HL-60/S4 treated with phorbol 12-myristate 13-acetate at 8.2 ng/mL for 4 days and 3 days (cell line): ENCODE measurements around the gene RELB.
"Not testable (repeated sequence)": the region's sequence is repeated elsewhere in the genome, so short reads cannot be mapped to it uniquely, and the experiment has no call there.

Experiments
- in situ Hi-C: fragments of 300-500 bp; cut with MboI; formaldehyde crosslinking; loops from 2 replicates; pipeline ENCODE4 v1.15.0; 2022; ENCODE audit warnings: low sequenced_read_pairs

The RELB gene

DNA sequence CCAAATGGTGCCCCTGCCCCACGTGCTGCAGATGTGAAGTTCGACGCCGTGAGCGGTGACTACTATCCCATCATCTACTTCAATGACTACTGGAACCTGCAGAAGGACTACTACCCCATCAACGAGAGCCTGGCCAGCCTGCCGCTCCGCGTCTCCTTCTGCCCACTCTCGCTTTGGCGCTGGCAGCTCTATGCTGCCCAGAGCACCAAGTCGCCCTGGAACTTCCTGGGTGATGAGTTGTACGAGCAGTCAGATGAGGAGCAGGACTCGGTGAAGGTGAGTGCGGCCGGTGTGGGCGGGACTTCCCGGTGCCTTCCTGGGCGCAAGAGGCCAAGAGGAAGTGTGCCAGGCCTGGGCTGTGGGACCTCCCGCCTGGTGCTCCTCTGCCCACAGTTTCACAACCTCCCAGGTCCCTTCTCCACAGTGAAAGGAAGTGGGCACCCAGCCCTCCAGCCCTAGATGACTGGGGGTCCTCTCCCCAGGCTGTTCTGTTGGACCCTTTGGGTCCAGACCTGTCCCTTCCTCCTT lies 14.1 kb upstream of the RELB start:
- in situ Hi-C loops, result no loop called here

DNA sequence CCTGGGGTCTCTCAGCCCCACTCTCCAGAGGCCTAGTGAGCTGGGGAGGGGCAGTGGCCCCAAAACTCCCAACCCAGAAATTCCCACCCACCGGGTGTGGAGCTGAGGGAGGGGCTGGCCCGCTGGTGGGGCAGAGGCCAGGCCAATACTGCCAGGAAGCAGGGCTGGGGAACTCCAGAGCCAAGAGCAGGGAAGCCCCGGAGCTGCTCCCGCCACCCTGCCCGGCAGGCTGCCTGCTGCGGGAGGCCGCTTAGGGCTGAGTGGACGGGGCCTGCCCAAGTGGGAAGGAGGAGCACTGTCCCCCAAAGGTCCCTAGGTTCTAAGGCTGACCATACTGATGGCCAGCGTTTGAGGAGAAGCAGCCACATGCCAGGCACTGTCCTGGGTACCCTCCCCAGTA lies 13.0 kb upstream of the RELB start:
- in situ Hi-C loops, result no loop called here

DNA sequence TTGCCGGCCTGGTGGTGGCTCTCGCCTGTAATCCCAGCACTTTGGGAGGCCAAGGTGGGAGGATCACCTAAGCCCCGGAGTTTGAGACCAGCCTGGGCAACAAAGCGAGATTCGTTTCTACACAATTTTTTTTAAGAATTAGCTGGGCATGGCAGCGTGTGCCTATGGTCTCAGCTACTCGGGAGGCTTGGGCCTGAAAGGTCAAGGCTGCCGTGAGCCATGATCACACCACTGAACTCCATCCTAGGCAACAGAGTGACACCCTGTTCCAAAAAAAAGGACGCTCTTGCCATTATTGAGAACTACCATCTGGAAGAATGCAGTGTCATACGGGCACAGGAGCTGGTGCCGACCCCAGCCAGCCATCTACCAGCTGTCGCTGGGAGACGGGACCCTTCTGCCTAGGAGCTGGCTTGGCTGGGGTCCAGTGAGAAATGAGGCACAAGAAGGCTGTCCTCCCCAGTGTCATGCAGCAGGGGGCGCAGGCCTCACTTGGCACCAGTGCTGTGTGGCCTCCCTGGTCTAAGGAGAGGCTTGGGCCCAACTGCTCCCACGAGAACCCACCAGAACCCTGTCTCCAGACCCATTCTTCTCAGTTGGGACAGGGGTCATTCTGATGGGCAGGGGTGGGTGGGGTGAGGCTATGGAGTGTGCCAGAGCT lies 12.2 kb upstream of the RELB start:
- in situ Hi-C loops, result no loop called here

DNA sequence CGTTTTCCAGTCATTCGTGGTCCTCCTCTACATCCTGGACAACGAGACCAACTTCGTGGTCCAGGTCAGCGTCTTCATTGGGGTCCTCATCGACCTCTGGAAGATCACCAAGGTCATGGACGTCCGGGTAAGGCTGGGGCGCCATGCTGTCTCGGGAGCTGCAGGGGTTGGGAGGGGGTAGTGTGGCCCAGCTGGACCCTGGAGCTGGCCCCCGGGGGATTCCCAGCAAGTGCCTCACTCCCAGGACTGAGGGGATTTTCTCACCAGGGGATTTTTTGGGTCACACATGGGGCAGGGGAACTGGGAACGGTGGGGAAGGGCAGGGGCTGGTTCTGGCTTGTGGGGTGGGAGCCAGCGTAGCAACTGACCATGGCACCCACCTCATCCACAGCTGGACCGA lies 10.8 kb upstream of the RELB start:
- in situ Hi-C loops, result no loop called here

DNA sequence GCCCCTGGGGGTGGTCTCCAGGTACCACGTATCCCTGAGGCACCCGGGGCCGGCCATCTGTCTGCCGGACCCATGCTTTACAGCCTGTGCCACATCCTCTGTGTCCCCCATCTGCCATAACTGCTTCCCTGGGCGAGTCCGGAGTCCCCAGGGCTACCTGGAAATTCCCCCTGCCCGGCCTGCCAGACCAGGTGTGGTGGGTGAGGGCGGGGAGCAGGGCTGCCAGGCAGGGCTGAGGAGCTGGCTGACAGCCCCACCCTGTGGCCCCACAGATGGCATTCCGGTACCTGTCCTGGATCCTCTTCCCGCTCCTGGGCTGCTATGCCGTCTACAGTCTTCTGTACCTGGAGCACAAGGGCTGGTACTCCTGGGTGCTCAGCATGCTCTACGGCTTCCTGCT lies 10.3 kb upstream of the RELB start:
- in situ Hi-C loops, result no loop called here

DNA sequence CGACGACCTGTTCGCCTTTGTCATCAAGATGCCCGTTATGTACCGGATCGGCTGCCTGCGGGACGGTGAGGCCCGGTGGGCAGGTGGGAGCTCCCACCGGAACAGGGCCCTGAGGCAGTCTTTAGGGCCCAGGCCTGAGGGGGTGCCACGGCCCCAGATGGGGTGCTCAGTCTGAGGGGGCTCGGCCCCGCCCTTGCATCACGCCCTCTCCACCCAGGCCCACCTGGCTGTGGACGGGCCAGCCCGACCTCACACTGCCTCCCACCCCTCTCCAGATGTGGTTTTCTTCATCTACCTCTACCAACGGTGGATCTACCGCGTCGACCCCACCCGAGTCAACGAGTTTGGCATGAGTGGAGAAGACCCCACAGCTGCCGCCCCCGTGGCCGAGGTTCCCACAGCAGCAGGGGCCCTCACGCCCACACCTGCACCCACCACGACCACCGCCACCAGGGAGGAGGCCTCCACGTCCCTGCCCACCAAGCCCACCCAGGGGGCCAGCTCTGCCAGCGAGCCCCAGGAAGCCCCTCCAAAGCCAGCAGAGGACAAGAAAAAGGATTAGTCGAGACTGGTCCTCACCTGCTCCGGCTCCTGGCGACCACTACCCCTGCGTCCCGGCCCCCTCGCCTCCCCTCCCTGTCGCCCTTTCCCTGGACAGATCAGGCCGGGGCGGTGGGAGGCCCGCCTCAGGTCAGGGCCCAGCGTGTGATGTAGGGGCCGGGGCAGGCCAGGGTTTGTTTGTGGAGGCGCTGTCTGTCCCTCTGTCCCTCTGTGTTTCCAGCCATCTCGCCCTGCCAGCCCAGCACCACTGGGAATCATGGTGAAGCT lies 8.7 kb upstream of the RELB start:
- in situ Hi-C loops, result no loop called here

DNA sequence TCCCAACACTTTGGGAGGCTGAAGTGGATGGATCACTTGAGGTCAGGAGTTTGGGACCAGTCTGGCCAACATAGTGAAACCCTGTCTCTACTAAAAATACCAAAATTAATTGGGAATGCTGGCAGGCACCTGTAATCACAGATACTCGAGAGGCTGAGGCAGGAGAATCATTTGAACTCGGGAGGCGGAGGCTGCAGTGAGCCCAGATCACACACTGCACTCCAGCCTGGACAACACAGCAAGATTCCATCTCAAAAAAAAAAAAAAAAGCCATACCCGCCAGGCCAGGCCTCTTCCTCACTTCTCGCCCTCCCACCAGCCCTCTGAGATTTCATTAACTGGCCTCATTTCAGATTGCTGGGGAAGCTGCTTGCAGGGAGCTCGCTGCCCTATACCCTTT lies 7.7 kb upstream of the RELB start:
- in situ Hi-C loops, result no loop called here

DNA sequence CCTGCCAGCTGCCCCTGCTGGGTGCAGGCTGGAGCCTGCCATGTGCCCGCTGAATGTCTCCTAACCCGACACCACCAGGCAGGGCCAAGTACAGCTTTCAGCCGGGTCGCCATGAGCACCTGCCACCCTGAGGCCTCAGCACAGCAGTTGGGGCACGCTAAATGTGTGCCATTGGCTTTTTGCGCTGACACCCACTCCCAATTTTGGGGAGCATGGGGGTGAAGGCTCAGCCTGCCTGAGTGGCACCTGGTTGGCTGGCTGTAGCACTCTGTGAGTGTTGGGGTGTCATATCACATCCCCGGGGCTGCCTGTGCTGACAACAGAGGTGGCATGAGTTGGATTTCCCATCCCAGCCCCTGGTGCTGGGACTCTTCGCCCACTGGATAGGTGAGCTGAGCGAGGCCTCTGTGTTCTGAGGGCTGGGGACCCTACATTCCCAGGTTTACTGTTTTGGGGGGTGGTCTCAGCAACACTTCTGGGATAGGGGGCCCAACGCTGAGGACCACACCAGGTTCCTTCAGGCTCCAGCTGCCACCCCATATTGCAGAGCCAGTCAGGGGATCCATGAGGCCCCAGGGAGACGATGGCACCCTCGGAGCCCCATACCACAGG lies 7.2 kb upstream of the RELB start:
- in situ Hi-C loops, result no loop called here

DNA sequence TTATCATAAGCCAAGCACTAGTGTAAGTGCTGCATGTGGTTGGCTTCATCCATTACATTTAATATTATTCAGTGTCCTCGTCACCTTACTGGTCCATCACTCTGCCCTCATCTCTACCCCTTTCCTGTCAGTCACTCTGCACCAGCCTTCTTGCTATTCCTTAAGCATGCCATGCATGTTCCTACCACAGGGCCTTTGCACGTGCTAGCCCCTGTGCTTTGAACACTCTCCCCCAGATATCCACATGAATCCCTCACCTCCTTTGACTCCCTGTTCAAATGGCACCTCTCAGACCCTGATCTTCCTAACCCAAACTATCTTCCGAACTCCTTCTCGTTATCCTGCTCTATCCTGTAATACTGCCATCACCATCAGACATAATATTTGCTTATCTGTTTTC lies 3.2 kb upstream of the RELB start:
- in situ Hi-C loops, result no loop called here

DNA sequence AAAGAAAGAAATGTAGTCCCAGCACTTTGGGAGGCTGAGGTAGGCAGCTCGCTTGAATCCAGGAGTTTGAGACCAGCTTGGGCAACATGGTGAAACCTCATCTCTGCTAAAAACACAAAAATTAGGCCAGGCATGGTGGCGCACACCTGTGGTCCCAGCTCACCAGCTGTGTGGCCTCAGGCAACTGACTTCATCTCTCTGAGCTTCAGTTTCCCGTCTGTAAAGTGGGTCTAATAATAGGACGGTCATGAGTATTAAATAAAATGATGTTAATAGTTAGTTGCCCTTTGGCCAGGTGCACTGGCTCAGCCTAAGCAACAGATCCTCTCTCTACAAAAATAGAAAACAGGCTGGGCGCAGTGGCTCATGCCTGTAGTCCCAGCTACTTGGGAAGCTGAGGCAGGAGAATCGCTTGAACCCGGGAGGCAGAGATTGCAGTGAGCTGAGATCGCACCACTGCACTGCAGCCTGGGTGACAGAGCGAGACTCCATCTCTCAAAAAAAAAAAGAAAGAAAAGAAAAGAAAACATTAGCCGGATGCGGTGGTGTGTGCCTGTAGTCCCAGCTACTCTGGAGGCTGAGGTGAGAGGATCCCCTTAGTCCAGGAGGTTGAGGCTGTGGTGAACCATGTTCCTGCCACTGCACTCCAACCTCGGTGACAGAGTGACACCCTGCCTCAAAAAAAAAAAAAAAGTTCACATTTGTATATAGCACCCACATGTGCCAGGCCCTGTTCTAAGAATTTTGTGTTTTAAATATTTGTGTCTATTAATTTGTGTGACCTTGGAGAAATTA lies 1.9 kb upstream of the RELB start:
- in situ Hi-C loops, result not testable (repeated sequence)

DNA sequence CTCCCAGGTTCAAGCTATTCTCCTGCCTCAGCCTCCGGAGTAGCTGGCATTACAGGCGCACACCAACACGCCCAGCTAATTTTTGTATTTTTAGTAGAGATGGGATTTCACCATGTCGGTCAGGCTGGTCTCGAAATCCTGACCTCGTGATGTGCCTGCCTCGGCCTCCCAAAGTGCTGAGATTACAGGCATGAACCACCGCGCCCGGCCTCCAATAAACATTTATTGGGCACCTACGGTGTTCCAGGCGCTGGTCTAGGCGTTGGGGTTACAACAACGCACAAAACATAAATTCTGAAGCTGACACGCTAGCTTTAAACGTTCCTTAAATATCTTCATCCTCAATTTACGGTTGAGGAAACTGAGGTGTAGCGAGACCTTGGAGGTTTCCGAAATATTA lies 599 bp upstream of the RELB start:
- in situ Hi-C loops, result not testable (repeated sequence)

DNA sequence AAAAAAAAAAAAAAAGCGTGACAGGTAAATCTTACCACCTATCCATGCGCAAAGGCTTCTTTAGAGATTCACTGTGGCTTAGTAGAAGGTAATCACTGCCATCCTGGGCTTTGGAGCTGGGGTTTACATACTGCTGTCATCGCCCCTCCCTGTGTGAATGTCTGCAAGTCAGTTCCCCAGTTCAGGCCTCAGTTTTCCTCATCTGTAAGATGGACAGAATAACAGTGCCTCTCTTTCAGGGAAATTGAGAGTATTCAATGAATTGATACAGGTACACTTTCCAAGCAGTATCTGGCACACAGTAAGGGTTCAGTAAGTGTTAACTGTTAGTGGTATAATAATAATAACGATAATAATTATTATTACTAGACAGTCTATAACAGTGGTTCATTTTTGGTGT lies 2.2 kb downstream of the RELB start:
- in situ Hi-C loops, result no loop called here

DNA sequence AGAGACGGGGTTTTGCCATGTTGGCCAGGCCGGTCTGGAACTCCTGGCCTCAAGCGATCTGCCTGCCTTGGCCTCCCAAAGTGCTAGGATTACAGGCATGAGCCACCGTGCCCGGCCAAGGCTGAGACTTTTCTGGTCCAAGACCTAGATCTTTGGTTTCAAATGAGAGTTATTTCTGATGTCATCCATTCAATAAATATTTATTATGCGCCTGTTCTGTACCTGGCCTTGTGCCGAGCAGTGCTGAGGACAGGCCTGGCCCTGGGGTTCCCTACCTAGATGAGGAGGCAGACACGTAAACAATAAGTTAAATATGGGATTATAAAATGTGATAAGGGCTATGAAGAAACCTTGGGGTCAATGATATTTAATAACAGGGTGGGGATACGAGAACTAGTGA lies 4.5 kb downstream of the RELB start:
- in situ Hi-C loops, result no loop called here

DNA sequence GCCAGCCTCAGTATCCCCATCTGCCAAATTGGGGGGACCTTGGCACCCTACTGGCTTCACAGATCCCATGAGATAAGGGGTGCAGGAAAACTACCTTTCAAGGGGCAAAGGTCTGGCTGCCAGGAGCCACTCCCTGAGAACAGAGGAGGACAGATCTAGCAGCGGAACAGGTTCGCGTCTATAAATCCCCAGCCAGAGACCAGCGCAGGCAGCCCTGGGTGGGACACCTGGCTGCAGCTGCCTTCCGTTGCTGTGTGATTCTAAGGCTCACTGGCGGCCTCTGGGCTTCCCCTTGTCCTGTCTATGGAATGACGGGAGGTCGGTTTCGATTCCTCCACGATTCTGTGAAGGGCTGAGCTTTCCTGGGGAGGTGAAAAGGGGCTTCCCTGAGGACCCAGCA lies 7.3 kb downstream of the RELB start:
- in situ Hi-C loops, result no loop called here

DNA sequence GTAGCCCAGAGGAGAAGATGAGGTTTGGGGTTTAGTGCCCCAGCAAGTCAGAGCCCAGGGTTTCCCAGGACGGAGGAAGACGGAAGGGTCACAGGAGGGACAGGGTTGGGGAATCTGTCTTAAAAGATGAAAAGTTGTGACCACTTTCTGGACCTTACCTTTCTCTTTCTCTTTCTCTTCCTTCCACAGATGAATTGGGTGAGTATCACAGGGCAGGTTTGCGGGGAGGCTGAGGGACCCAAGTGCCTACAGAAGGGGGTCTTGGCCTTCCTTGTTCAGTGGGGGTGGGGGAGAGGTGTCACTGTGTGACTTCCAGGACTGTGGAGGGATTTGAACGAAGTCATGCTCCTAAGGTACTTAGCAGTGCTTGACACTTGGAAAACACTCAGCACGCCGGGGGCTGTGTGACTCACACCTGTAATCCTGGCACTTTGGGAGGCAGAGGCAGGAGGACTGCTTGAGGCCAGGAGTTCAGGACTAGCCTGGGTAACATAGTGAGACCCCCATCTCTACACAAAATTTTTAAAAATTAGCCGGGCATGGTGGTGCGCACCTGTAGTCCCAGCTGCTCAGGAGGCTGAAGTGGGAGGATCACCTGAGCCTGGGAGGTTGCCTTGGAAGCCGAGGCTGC lies 8.5 kb downstream of the RELB start:
- in situ Hi-C loops, result no loop called here

DNA sequence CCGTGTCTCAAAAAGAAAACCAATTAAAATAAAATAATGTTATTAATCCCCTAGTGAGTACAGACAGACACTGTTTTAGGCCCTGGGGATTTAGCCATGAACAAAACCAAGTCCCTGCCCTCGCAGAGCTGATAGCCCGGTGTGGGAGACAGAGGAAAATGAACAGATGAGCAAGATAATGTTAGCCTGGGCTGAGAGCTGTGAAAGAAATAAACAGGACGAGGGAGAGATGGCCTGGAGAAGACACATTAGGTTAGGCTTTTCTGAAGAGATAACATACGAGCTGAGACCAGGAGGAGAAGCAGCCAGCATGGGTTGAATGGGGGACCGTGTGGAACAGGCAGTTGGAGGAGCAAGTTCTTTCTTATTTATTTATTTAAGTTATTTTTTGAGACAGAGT lies 9.0 kb downstream of the RELB start:
- in situ Hi-C loops, result no loop called here

DNA sequence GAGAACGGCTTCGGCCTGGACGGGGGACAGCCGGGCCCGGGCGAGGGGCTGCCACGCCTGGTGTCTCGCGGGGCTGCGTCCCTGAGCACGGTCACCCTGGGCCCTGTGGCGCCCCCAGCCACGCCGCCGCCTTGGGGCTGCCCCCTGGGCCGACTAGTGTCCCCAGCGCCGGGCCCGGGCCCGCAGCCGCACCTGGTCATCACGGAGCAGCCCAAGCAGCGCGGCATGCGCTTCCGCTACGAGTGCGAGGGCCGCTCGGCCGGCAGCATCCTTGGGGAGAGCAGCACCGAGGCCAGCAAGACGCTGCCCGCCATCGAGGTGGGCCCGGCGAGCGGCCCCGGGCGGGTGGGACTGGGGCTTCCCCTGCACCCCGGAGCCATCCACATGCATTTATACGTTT lies 10.7 kb downstream of the RELB start:
- in situ Hi-C loops, result no loop called here

DNA sequence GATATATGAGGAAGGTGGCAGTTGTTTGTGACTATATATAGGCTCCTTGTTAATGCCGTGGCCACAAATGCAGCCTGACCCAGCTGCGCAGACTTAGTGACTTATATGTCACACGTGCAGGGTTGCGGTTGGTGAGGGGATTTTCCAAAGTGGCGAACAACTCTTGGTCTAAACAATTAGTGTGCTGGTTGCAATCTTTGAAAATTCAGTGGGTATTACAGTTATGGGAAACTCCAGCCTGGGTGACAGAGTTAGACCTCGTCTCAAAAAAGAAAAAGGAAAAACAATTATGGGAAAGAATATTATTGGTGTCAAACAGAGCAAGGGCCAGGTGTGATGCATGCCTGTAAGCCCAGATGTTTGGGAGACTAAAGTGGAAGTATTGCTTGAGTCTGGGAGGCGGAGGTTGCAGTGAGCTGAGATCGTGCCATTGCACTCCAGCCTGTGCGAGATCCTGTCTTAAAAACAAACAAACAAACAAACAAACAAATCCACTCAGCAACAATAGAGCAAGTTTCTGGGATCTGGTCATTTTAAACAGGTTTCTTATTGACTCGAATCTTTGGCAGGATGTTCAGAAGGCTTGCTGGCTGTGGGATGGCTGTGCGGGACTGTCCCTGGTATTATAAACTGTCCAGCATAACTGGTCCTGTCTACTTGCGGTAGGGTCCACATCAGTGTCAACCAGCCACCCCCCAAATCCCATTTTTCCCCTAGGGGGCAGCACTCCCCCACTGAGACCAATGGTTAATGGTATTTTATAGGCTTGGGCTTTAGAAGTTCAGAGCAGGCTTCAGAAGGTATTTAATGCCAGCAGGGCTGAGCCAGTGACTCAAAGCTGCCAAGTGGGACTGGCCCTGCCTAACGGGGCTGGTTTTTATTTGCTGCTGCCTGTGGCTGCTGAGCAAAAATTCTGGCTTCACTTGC lies 15.4 kb downstream of the RELB start:
- in situ Hi-C loops, result no loop called here

DNA sequence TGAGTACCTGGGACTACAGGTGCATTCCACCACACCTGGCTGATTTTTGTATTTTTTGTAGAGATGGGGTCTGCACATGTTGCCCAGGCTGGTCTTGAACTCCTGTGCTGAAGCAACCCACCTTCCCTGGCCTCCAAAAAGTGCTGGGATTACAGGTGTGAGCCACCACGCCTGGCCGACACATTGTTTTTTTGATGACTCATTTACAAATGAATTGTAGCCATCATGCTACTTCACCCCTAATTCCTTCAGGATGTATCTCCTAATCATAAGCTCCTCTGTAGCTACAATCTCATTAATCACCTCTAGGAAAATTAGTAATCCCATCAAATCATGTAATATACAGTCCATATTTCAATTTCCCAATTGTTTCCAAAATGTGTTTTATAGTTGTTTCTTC lies 17.9 kb downstream of the RELB start:
- in situ Hi-C loops, result no loop called here

DNA sequence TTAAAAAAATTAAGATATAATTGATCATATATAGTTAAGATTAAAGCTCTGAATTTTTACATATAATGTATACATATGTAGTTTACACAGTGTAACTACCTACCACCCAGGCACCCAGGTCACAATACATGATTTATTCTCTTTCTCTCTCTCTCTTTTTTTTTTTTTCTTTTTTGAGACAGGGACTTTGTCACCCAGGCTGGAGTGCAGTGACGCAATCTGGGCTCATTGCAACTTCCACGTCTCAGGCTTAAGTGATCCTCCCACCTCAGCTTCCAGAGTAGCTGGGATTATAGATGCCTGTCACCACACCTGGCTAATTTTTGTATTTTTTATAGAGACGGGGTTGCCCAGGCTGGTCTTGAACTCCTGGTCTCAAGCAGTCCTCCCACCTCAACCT lies 18.8 kb downstream of the RELB start:
- in situ Hi-C loops, result no loop called here
